ENCODE measurements around the gene EIF5.

EIF5 gene

DNA sequence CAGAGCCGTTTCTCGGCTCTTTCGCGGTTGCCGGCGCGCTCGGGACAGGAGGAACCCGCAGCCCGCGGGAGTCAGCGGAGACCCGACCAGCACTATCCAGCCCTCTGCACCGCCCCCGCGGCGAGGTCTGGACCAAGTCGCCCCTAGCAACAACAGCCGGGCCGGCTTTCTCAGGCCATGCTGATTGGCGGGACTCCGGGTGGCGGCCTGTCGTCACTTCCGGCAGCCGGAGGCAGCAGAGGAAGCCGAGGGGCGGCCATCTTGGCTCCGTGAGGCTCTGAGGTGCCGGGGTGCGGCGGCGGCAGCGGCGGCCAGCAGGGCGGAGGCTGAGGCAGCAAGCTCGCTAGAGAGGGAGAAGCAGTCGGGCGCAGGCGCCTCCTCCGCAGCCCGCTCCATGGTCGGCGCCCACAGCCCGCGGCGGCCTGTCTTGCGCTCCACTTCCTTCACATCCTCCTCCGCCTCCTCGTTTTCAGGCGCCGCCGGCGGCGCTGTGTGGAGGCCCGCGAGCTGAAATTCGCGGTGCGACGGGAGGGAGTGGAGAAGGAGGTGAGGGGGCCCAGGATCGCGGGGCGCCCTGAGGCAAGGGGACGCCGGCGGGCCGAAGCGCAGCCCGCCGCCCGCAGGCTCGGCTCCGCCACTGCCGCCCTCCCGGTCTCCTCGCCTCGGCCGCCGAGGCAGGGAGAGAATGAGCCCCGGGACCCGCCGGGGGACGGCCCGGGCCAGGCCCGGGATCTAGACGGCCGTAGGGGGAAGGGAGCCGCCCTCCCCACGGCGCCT is 51.3 kb downstream of the EIF5 start, which contains the start of gene MARK3:
Gene MARK3, plus strand, starts transcription at position 264 of the 777 bp plus-strand sequence. CDS start 615 bp downstream, outside the sequence.
- peak within 1 kb of the TSS; percentile 94 for H3K27ac ChIP-seq
- TF ChIP-seq CTCF (conservative IDR thresholded peaks at IDR 0.05) (no peak; the same call in 1 of the 2 replicates), ZFX (IDR thresholded peaks at IDR 0.05) (peak; percentile 77; the same call in 1 of the 2 replicates)

DNA sequence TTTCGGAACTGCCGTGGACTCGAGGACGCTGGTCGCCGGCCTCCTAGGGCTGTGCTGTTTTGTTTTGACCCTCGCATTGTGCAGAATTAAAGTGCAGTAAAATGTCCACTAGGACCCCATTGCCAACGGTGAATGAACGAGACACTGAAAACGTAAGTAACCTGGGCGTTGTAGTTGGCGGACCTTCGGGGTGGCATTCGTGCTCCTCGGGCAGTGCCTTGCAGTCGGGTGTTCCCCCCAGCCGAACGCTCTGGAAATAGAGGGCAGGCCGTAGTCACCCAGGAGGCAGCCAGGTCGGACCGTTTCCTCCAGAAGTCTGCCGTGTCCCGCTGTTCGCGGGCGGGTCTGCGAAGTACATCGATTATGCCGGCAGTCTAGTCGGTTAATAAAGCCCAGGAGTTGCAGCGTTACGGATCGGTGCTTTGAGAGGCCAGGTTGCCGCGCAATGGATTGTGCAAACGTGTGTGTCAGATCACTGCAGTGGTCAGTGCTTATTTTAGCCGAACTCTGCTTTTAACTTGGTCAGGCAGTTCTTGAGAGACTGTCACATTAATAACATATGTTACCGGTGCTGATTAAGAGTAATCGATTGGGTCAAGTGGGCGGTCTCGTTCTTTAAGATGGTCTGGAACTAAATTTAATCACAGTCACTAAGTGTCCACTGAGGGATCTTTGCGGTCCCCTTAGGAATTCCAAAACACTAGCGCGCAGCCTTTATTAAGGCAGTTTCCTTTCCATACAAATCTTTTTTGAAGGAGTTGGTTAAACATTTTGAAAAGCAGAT is 52.1 kb downstream of the EIF5 start:
- H3K27ac ChIP-seq = peak overlapping the region; percentile 94
- TF ChIP-seq ZFX (IDR thresholded peaks at IDR 0.05) (peak; percentile 52; the same call in 1 of the 2 replicates), CTCF (conservative IDR thresholded peaks at IDR 0.05) (no peak)

DNA sequence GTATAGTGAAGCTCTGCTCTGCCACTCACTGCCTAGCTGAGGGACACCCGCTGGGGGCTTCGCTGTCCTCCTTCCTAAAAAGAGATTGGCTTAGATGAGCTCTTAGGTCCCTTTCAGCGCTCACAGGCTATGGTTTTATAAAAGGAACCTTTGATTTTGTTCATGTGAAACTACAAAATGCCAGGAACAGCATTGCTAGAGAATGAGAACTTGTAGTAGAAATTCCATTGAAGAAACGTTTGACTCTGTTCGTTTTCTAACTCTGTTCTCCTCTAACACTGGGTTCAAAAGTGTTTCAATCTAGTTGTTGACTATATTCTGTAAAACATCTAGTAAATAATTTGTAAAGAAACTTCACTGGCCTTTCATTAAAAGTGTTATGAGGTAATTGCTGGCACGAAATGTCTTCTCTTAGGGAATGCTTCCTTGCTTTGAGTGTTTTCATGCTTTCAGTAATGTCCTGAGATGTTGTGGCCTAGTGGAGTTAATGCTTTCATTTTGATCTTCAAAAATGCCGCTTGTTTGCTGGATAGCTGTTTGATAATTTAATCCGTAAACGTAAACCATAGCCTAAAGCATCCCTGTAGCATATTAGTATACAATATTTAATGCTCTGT is 52.8 kb downstream of the EIF5 start:
- H3K27ac ChIP-seq = peak overlapping the region; percentile 94; the same call in 1 of the 2 replicates
- TF ChIP-seq CTCF (conservative IDR thresholded peaks at IDR 0.05) (no peak), ZFX (IDR thresholded peaks at IDR 0.05) (no peak)

- TF ChIP-seq ZFX (IDR thresholded peaks at IDR 0.05) = no peak
- no peak for TF ChIP-seq CTCF (conservative IDR thresholded peaks at IDR 0.05)
- no peak overlapping the region for H3K27ac ChIP-seq
These were observed 54.6 kb downstream of the EIF5 start for GRCh38 chr14:103388664-103389063.

DNA sequence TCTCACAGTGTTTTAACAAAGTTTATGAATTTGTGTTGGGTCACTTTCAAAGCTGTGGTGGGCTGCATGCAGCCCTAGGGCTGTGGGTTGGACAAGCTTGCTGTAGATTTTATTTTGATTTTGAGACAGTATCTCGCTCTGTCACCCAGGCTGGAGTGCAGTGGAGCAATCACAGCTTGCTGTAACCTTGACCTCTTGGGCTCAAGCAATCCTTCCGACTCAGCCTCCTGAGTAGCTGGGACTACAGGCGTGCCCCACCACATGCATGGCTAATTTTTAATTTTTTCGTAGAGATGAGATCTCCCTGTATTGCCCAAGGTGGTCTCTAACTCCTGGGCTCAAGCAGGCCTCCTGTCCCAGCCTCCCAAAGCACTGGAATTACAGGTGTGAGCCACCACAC is 56.6 kb downstream of the EIF5 start:
- TF ChIP-seq ZFX (IDR thresholded peaks at IDR 0.05) = no peak
- TF ChIP-seq CTCF (conservative IDR thresholded peaks at IDR 0.05) = no peak
- no peak overlapping the region for H3K27ac ChIP-seq

- no peak overlapping the region for H3K27ac ChIP-seq
- TF ChIP-seq ZFX (IDR thresholded peaks at IDR 0.05) (no peak), CTCF (conservative IDR thresholded peaks at IDR 0.05) (peak; percentile 93)
These were observed 57.0 kb downstream of the EIF5 start for GRCh38 chr14:103391048-103391447.

Data from C4-2B (cell line).